Measurements from ENCODE around the gene CCNJ. TPM values are rescaled to one million over a fixed set of nuclear protein-coding genes. Genes with fewer than 3 reads are reported as not detected.

Gene CCNJ
- total RNA-seq, 1 donor from 2014 or later: 9.8 TPM

DNA sequence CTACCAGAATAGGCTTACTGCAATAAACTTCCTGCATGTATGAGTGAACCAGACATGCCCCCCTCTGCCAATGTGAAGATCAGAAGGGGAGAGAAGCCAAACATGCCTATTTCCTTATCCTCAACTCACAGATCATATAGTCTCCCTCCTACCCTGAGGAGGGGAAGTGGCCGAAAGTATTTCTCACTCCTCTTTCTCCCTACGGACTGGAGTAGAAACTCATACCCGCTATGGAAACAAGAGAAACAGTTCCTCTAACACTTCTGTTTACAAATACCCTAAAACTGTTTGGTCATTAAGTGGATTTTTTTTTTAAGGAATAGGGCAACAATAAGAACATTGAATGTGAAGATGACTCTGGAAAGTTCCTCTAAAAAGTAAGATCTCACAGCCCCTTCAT lies 31.4 kb downstream of the CCNJ start:
- Mint-ChIP-seq H3K9me3 (no peaks in the 10 kb centered on the region), H3K36me3 (ENCODE audit: low read depth) (peaks cover 17% of the 10 kb centered on the region), H3K27me3 (no peaks in the 10 kb centered on the region), H3K27ac (no peak overlapping the region), H3K4me3 (no peak overlapping the region), H3K4me1 (peaks cover 4% of the 10 kb centered on the region)
- TF ChIP-seq, protein P1, sequence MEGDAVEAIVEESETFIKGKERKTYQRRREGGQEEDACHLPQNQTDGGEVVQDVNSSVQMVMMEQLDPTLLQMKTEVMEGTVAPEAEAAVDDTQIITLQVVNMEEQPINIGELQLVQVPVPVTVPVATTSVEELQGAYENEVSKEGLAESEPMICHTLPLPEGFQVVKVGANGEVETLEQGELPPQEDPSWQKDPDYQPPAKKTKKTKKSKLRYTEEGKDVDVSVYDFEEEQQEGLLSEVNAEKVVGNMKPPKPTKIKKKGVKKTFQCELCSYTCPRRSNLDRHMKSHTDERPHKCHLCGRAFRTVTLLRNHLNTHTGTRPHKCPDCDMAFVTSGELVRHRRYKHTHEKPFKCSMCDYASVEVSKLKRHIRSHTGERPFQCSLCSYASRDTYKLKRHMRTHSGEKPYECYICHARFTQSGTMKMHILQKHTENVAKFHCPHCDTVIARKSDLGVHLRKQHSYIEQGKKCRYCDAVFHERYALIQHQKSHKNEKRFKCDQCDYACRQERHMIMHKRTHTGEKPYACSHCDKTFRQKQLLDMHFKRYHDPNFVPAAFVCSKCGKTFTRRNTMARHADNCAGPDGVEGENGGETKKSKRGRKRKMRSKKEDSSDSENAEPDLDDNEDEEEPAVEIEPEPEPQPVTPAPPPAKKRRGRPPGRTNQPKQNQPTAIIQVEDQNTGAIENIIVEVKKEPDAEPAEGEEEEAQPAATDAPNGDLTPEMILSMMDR (IDR thresholded peaks at IDR 0.05): no peak
- ChIA-PET CTCF (no interaction called here), POLR2A (interaction anchor here (2.6 kb wide), 1 partner anchor 56 kb away, joined by 11 read pairs; the partner anchor contains the start of gene ZNF518A)
- no peak for ATAC-seq (ENCODE audit: low read depth)
- no peak for DNase-seq
- intact Hi-C loops (cut with micrococcal nuclease): no loop called here

DNA sequence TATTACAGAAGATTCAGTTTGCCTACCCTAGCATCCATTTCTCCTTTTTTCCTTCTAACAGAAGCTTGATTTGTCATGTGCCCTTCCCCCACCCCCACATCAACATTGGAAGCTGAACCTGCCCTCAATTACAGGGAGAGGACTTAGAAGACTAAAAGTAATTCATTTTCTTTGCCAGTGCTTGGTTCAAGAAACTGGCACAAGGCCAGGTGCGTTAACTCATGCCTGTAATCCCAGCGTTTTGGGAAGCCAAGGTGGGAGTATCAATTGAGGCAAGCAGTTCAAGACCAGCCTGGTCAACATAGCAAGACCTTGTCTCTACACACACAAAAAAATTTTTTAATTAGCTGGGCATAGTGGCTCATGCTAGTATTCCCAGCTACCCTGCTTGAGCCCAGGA lies 32.6 kb downstream of the CCNJ start:
- DNase-seq (no peak), ATAC-seq (ENCODE audit: low read depth) (no peak)
- CTCF ChIA-PET: no interaction called here
- POLR2A ChIA-PET: interaction anchor here (2.6 kb wide), 1 partner anchor 54 kb away, joined by 11 read pairs; the partner anchor contains the start of gene ZNF518A
- Mint-ChIP-seq H3K27ac (no peak overlapping the region), H3K36me3 (ENCODE audit: low read depth) (peaks cover 26% of the 10 kb centered on the region), H3K9me3 (no peaks in the 10 kb centered on the region), H3K27me3 (no peaks in the 10 kb centered on the region), H3K4me3 (no peak overlapping the region), H3K4me1 (peaks cover 4% of the 10 kb centered on the region)
- intact Hi-C loops (cut with micrococcal nuclease): no loop called here
- TF ChIP-seq, protein P1 (IDR thresholded peaks at IDR 0.05): no peak

GRCh38 chr10:96077156-96077555 lies 33.8 kb downstream of the CCNJ start:
- ChIA-PET CTCF (no interaction called here), POLR2A (interaction anchor here (2.6 kb wide), 1 partner anchor 53 kb away, joined by 11 read pairs; the partner anchor contains the start of gene ZNF518A)
- Mint-ChIP-seq H3K27ac (no peak overlapping the region), H3K4me3 (no peak overlapping the region), H3K27me3 (no peaks in the 10 kb centered on the region), H3K9me3 (no peaks in the 10 kb centered on the region), H3K36me3 (ENCODE audit: low read depth) (peaks cover 31% of the 10 kb centered on the region), H3K4me1 (peaks cover 4% of the 10 kb centered on the region)
- intact Hi-C loops (cut with micrococcal nuclease): no loop called here
- no peak for ATAC-seq (ENCODE audit: low read depth)
- TF ChIP-seq, protein P1 (IDR thresholded peaks at IDR 0.05): no peak
- no peak for DNase-seq

- ATAC-seq (ENCODE audit: low read depth) (no peak), DNase-seq (no peak)
- Mint-ChIP-seq H3K4me1 (no peaks in the 10 kb centered on the region), H3K27me3 (no peaks in the 10 kb centered on the region), H3K4me3 (no peak overlapping the region), H3K27ac (no peak overlapping the region), H3K9me3 (no peaks in the 10 kb centered on the region), H3K36me3 (ENCODE audit: low read depth) (peaks cover 39% of the 10 kb centered on the region)
- ChIA-PET POLR2A (interaction anchor here (1.5 kb wide), 1 partner anchor 48 kb away, joined by 7 read pairs; the partner anchor contains the start of gene ZNF518A), CTCF (no interaction called here)
- TF ChIP-seq, protein P1 (IDR thresholded peaks at IDR 0.05): no peak
- intact Hi-C loops (cut with micrococcal nuclease): no loop called here
Measured at GRCh38 chr10:96082153-96082552, 38.8 kb downstream of the CCNJ start.

- CTCF ChIA-PET: no interaction called here
Measured at GRCh38 chr10:96082748-96083147, 39.4 kb downstream of the CCNJ start.

More at GRCh38 chr10:96082748-96083147, 39.4 kb downstream of the CCNJ start:
- Mint-ChIP-seq H3K4me3 (no peak overlapping the region), H3K27me3 (no peaks in the 10 kb centered on the region), H3K36me3 (ENCODE audit: low read depth) (peaks cover 43% of the 10 kb centered on the region), H3K27ac (no peak overlapping the region), H3K4me1 (no peaks in the 10 kb centered on the region), H3K9me3 (no peaks in the 10 kb centered on the region)
- intact Hi-C loops (cut with micrococcal nuclease): no loop called here
- TF ChIP-seq, protein P1 (IDR thresholded peaks at IDR 0.05): no peak
- POLR2A ChIA-PET: interaction anchor here (1.5 kb wide), 1 partner anchor 48 kb away, joined by 7 read pairs; the partner anchor contains the start of gene ZNF518A
- DNase-seq (no peak), ATAC-seq (ENCODE audit: low read depth) (no peak)
